Activated CD4-positive, alpha-beta T cell treated with anti-CD3 and anti-CD28 coated beads for 48 hours (primary cell): ENCODE results near the gene DMBT1.

Source experiments
- DNase-seq: peaks from one replicate; pipeline ENCODE4 v3.0.0-alpha.2; 2020

DMBT1 gene

DNA sequence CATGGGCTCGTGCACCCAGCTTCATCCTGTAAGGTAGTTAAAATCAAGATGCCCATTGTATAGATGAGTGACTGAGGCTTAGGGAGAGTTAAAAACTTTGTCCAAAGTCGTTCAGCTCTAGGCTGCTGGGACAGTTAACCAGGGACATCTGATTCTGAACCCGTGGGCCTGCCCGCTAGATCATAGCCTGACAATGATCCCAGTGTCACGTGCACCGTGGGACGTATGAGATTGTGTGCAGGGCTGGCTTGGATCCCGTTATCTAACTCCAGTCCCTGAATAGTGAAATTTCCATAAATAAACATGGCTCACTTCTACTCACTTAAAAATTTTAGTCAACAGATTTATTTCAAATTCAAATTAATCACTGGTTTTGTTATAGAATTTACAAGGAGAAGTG lies 114.2 kb downstream of the DMBT1 start:
- DNase-seq = no peak

DNA sequence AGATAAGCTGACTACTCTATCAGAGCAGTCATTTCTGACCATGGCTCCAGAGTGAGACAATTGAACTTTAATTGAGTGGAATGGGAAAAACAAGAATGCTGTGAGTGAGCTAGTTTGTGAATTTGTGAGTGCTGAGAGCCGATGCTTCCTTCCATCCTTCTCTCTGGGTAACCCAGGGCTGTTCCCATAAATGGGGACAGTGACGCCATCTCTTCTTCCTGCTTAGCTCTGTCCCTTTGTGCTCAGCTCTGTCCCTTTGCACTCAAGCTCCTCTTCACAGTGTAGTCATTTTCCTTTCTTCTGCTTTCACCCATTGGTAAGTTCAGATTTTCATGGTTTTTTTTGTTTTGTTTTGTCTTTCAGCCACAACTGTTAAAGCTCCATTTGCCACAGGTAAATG lies 114.7 kb downstream of the DMBT1 start:
- DNase-seq = no peak

DNA sequence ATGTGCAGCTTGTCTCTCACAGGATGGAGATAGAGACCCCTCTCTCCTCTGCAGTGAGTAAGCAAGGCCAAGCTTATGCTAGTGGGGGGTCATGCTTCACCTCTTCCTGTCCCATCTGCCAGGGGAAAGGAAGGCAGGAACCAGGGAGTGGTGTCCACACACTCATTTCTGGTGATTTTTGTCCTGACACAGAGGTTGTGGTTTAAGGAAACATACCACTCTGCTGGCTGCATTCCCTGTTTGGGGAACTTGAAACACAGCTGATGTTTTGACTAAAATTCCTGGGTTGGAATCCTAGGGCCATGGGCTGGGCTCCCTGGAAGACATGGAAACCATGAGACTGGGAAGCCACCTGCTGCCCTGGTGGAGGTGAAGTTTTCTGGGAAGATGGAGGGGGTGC lies 117.7 kb downstream of the DMBT1 start:
- DNase-seq = no peak

DNA sequence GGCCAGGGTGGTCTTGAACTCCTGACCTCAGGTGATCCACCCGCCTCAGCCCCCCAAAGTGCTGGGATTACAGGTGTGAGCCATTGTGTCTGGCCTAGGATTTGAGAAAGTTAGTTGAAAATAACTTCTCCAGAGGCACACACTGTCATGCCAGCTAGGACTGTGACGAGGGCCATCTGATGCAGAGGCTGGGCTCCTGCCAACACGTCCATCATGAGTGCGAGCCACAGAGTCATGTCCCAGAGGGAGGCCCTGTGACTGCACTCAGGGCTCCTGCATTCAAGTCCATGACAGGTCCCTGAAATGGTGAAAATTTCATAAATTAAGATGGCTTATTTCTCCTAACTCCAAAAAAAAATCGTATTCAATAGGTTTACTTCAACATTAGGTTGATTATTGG lies 122.0 kb downstream of the DMBT1 start:
- DNase-seq = no peak

DNA sequence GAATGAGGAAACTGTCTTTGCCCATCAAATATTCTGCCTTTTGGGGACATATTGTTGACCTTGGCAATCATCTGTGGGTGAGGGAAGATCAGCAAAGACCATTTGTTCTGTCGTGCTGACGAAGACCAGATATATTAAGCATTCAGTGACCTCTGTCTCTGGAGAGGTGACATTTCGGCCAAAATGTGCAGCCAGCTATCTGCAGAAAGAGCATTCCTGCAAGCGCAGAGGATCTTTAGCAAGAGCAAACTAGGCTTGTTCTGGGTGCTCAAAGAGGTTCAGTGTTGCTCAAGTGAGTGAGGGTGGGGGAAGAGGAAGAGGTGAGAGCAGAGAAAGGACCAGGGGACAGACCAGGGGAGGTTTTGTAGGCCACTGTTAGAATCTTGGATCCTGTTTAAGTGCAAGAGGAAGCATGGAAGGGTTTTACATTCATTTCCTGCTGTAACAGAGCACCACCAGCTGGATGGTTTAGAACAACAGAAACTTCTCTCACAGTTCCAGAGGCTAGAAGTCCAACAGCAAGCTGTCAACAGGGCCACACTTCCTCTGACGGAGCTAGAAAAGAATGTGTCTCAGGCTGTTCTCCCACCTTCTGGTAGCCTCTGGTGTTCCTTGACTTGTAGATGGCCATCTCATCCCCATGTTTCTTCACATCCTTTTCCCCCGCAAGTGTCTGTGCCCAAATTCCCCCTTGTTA lies 127.9 kb downstream of the DMBT1 start:
- no peak for DNase-seq

DNA sequence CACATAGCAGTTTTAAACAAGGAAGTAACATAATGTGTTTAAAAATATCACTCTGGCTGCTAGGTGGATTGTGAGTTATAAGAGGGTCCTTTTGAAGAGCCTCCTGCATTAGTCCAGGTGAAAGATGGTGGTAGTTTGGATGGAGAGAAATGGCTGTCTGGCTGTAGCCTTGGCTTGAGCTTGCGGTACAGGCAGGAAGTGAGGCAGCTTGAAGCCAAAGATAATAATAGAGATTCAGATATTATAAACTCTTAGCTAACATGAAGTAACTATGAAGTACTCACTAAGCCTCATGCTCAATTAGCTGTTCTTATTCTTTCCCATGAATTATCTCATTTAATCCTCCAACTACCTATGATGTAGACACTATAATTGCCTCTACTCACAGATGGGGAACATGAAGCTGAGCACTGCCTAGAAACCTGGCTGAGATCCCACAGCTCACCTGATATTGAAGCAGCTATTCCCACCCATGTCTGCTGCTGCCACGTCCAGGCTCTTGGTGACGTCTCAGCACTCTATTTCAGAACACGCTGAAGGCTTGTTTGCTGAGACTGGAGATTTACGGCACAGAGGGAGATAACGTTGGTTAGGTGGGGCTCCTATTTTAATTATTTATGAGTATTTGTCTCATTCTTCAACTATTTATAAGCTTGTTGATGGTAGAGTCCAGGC lies 128.7 kb downstream of the DMBT1 start:
- no peak for DNase-seq

DNA sequence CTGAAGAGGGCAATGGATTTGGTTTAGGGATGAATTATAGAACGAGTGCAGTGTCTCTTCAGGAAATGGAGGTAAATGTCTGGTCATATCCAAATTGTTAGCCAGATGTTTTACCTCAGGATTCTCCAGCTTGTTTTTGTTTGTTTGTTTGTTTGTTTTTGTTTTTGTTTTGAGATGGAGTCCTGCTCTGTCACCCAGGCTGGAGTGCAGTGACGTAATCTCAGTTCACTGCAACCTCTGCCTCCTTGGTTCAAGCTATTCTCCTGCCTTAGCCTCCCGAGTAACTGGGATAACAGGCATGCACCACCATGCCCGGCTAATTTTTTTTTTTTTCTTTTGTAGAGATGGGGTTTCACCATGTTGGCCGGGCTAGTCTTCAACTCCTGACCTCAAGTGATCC lies 132.2 kb downstream of the DMBT1 start:
- DNase-seq = no peak
